HepG2 (cell line): ENCODE data around the gene STRBP.

Experiments
- CHD4 ChIP-seq: fragments of 200-600 bp; sonication (generic); IDR thresholded peaks from 2 replicates; pipeline ENCODE4 v1.7.0; 2017; ENCODE audit warnings: mild to moderate bottlenecking, low read length, borderline replicate concordance
- GABPA ChIP-seq, 2 experiments: IDR thresholded peaks; 2 replicates each; pipeline ENCODE4 v1.6.1; 2011 to 2016; ENCODE audit warnings: low read depth in 2 of 2, low read length in 1 of 2, missing biosample characterization in 1 of 2, missing genetic modification characterization in 1 of 2
- HES4 ChIP-seq: sonication (generic); formaldehyde crosslinking; IDR thresholded peaks from 2 replicates; pipeline ENCODE4 v1.9.0; 2021; ENCODE audit warnings: mild to moderate bottlenecking, missing genetic modification reagents, borderline replicate concordance

- TF ChIP-seq CHD4 (no peak), HES4 (no peak), GABPA (IDR thresholded peaks at IDR 0.05; ENCODE audit: low read depth, low read length) (no peak), GABPA (CRISPR knock-in tag; IDR thresholded peaks at IDR 0.05; ENCODE audit: low read depth) (no peak)
Observed at GRCh38 chr9:123174887-123175518, 93.4 kb downstream of the STRBP start.
